A673 (cell line): ENCODE data around the gene TSEN15. TPM values are rescaled to one million over a fixed set of nuclear protein-coding genes. Genes with fewer than 3 reads are reported as not detected.
A peak's percentile ranks its signal among the peaks of the same experiment; 100 is the strongest.

Source experiments
- BruUV-seq: library from RNA; stranded (reverse); fragments of 400-500 nt; replicated peaks from 2 replicates; lab custom pipeline; 2021; lab: Mats Ljungman, UMichigan
- CTCF ChIA-PET: fragments of 300-600 bp; sonication (Branson Sonifier 250); formaldehyde crosslinking; loops from one replicate; lab custom pipeline; 2022; ENCODE audit warnings: antibody characterized with exemption; lab: Charles Lee
- POLR2A ChIA-PET: fragments of 300-600 bp; sonication (Branson Sonifier 250); formaldehyde crosslinking; loops from one replicate; lab custom pipeline; 2022; ENCODE audit warnings: antibody characterized with exemption; ENCODE audit not compliant: low non-redundant PET; lab: Charles Lee
- DNase-seq: peaks from one replicate; pipeline ENCODE4 v3.0.0-alpha.2; 2015; ENCODE audit warnings: low spot score
- H3K27ac ChIP-seq: fragments of 200-600 bp; sonication (generic); 2 replicates; pipeline ENCODE4 v1.5.1; 2016; ENCODE audit warnings: mixed run types, low read depth, mild to moderate bottlenecking, mixed read lengths, antibody characterized with exemption, low read length; ENCODE audit not compliant: poor library complexity, severe bottlenecking
- H3K27me3 ChIP-seq: fragments of 200-600 bp; sonication (generic); replicated peaks from 2 replicates; pipeline ENCODE4 v1.6.1; 2017; ENCODE audit warnings: mixed run types, low read depth, mild to moderate bottlenecking, mixed read lengths, antibody characterized with exemption, low read length; ENCODE audit not compliant: insufficient read depth, poor library complexity
- H3K36me3 ChIP-seq: fragments of 200-600 bp; sonication (generic); 2 replicates; pipeline ENCODE4 v1.6.1; 2016; ENCODE audit warnings: mixed run types, mild to moderate bottlenecking, mixed read lengths, antibody characterized with exemption, low read length; ENCODE audit not compliant: insufficient read depth, poor library complexity, severe bottlenecking
- H3K4me1 ChIP-seq: fragments of 200-600 bp; sonication (generic); 2 replicates; pipeline ENCODE4 v1.6.1; 2017; ENCODE audit warnings: mixed run types, mild to moderate bottlenecking, mixed read lengths, antibody characterized with exemption, low read length; ENCODE audit not compliant: insufficient read depth, poor library complexity, severe bottlenecking
- H3K4me3 ChIP-seq: fragments of 200-600 bp; sonication (generic); 2 replicates; pipeline ENCODE4 v1.5.1; 2016; ENCODE audit warnings: low read depth, mixed run types, mild to moderate bottlenecking, mixed read lengths, low read length; ENCODE audit not compliant: poor library complexity, severe bottlenecking
- H3K9me3 ChIP-seq: fragments of 200-600 bp; sonication (generic); 2 replicates; pipeline ENCODE4 v1.6.1; 2016; ENCODE audit warnings: mixed run types, low read depth, mild to moderate bottlenecking, mixed read lengths, antibody characterized with exemption, low read length; ENCODE audit not compliant: poor library complexity, severe bottlenecking
- EZH2 ChIP-seq: fragments of 200-600 bp; sonication (generic); IDR thresholded peaks from 2 replicates; pipeline ENCODE4 v1.6.1; 2017; ENCODE audit warnings: borderline replicate concordance, low read depth, mild to moderate bottlenecking, mixed read lengths, antibody characterized with exemption, low read length; ENCODE audit not compliant: poor library complexity, severe bottlenecking
- intact Hi-C: fragments of 100-400 bp; cut with micrococcal nuclease; formaldehyde crosslinking; loops from one replicate; pipeline ENCODE4 v1.10.0; 2022; ENCODE audit not compliant: unreplicated experiment
- total RNA-seq: library from RNA; stranded (reverse); gene quantifications from 2 replicates; pipeline ENCODE4 v1.2.3, GENCODE V29; 2021
- TF ChIP-seq, protein P1 (sequence below): fragments of 300-800, 200-600 bp; sonication (generic); conservative IDR thresholded peaks from 2 replicates; pipeline ENCODE4 v1.5.1; 2017; ENCODE audit warnings: low read depth, mild to moderate bottlenecking, antibody characterized with exemption, low read length, moderate library complexity, mixed read lengths

Gene TSEN15
- total RNA-seq, 1 experiment from 2014 or later: 57.0 TPM

DNA sequence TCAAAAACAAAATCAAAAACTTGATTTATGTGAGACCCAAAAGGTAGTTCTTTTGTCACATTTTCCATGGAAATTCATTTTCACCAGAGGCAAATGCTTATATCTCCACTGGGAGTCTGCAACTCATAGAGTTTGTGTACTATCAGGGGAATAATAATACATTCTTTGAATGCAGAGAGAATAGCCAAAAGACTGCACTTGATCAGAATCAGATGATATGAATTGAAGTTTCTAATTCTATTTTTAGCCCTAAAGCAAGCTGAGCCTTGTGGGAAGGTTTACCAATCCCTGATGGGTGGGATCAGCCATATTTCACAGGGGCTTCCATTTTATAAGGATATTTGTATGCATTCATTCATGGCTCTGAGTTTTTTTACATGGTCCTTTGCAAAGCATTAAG, 49.6 kb downstream of the TSEN15 start:
- H3K27ac ChIP-seq: no peak overlapping the region
- no TSS peak for BruUV-seq
- DNase-seq: no peak
- H3K27me3 ChIP-seq: no peaks in the 10 kb centered on the region
- no peaks in the 10 kb centered on the region for H3K4me1 ChIP-seq
- H3K4me3 ChIP-seq: no peak overlapping the region
- POLR2A ChIA-PET: no interaction called here
- H3K9me3 ChIP-seq: peaks cover 6% of the 10 kb centered on the region
- H3K36me3 ChIP-seq: no peaks in the 10 kb centered on the region
- CTCF ChIA-PET: no interaction called here
- intact Hi-C loops: no loop called here
- no peak for TF ChIP-seq EZH2
- TF ChIP-seq, protein P1, sequence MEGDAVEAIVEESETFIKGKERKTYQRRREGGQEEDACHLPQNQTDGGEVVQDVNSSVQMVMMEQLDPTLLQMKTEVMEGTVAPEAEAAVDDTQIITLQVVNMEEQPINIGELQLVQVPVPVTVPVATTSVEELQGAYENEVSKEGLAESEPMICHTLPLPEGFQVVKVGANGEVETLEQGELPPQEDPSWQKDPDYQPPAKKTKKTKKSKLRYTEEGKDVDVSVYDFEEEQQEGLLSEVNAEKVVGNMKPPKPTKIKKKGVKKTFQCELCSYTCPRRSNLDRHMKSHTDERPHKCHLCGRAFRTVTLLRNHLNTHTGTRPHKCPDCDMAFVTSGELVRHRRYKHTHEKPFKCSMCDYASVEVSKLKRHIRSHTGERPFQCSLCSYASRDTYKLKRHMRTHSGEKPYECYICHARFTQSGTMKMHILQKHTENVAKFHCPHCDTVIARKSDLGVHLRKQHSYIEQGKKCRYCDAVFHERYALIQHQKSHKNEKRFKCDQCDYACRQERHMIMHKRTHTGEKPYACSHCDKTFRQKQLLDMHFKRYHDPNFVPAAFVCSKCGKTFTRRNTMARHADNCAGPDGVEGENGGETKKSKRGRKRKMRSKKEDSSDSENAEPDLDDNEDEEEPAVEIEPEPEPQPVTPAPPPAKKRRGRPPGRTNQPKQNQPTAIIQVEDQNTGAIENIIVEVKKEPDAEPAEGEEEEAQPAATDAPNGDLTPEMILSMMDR: no peak

DNA sequence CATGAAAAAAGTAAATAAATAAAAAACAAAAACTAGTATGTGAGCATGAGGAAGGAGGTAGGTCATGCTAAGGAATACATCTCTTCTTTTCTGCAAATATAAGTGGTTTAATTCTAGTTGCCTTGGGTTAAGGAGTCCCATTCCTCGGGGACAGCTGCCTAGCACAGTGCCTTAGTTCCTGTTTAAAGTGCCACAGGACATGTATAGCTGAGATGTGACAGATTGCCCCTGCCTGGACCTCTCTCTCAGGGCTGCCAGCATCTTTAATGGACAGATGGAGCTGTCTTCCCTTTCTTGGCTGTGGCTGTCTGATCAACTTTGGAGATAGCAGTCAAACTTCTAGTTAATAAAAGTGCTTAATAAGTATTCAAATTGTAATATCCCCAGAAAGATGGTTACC, 50.0 kb downstream of the TSEN15 start:
- no peak overlapping the region for H3K4me3 ChIP-seq
- CTCF ChIA-PET: no interaction called here
- no peak for TF ChIP-seq EZH2
- TF ChIP-seq, protein P1: no peak
- H3K27me3 ChIP-seq: no peaks in the 10 kb centered on the region
- H3K27ac ChIP-seq: no peak overlapping the region
- DNase-seq: no peak
- no TSS peak for BruUV-seq
- intact Hi-C loops: no loop called here
- no peaks in the 10 kb centered on the region for H3K36me3 ChIP-seq
- peaks cover 7% of the 10 kb centered on the region for H3K9me3 ChIP-seq
- H3K4me1 ChIP-seq: no peaks in the 10 kb centered on the region
- POLR2A ChIA-PET: no interaction called here

GRCh38 chr1:184110272-184111204, 59.0 kb downstream of the TSEN15 start:
- TF ChIP-seq EZH2: no peak
- TF ChIP-seq, protein P1: peak; percentile 49
- POLR2A ChIA-PET: no interaction called here
- Histone ChIP-seq H3K4me1 (no peaks in the 10 kb centered on the region), H3K4me3 (no peak overlapping the region), H3K9me3 (peaks cover 9% of the 10 kb centered on the region), H3K27me3 (no peaks in the 10 kb centered on the region), H3K27ac (no peak overlapping the region), H3K36me3 (no peaks in the 10 kb centered on the region)
- CTCF ChIA-PET: no interaction called here
- BruUV-seq: no TSS peak
- intact Hi-C loops: no loop called here
- peak; percentile 42 for DNase-seq
